D341Med (cell line): ENCODE data around the gene PHF11.
"Not testable (repeated sequence)": the region's sequence is repeated elsewhere in the genome, so short reads cannot be mapped to it uniquely, and the experiment has no call there.

Experiments
- DNase-seq: peaks from one replicate; pipeline ENCODE4 v3.0.0; 2012; ENCODE audit warnings: low spot score

Gene PHF11

GRCh38 chr13:49546561-49546960 lies 50.8 kb downstream of the PHF11 start:
- DNase-seq = no peak

GRCh38 chr13:49549289-49549688 lies 53.5 kb downstream of the PHF11 start:
- DNase-seq = no peak

- no peak for DNase-seq
Observed at GRCh38 chr13:49550942-49551644, 55.3 kb downstream of the PHF11 start.

DNA sequence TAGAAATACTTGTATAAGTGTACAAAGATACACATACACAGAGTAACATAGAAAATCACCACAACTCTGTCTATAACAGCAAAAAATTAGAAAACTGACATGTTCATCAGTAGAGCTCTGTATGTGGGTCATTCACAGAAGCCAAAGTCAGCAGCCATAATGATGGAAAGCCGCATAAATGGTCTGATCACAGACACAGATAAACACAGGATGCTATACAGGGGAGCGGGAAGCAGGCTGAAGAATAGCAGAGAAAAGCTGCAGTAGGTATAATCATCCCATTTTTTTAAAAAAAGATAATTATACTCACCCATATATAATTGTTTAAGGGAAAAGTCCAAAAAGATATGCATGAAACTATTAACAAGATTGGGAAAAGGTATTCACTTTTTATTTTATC lies 58.1 kb downstream of the PHF11 start:
- no peak for DNase-seq

- DNase-seq = no peak
Observed at GRCh38 chr13:49554387-49554786, 58.6 kb downstream of the PHF11 start.

GRCh38 chr13:49559006-49559405 lies 63.3 kb downstream of the PHF11 start:
- no peak for DNase-seq

GRCh38 chr13:49560270-49561061 lies 64.7 kb downstream of the PHF11 start:
- no peak for DNase-seq

DNA sequence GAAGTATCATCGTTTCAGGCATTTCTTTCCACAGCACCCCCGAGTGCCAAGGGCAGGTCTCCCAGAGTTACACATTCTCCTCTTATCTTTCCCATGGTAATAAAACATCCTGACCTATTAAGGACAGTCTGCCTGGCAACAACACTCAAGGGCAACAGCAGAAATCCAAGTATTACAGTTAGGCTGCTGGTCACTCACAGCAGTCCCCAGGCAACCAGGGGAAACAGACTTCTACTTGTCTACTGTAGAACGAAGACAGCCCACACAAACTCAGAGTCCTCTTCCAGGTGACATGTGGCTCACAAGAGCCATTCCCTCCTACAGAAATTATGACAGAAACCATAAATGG lies 65.3 kb downstream of the PHF11 start:
- no peak for DNase-seq

GRCh38 chr13:49563516-49563915 lies 67.8 kb downstream of the PHF11 start:
- no peak for DNase-seq

DNA sequence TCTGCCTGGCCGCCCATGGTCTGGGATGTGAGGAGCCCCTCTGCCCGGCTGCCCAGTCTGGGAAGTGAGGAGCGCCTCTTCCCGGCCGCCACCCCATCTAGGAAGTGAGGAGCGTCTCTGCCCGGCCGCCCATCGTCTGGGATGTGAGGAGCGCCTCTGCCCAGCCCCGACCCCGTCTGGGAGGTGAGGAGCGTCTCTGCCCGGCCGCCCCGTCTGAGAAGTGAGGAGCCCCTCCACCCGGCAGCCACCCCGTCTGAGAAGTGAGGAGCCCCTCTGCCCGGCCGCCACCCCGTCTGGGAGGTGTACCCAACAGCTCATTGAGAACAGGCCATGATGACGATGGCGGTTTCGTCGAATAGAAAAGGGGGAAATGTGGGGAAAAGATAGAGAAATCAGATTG lies 69.7 kb downstream of the PHF11 start:
- not testable (repeated sequence) for DNase-seq

GRCh38 chr13:49566461-49566860 lies 70.7 kb downstream of the PHF11 start:
- no peak for DNase-seq

GRCh38 chr13:49567491-49567890 lies 71.7 kb downstream of the PHF11 start:
- no peak for DNase-seq

- DNase-seq = no peak
Observed at GRCh38 chr13:49569993-49570689, 74.4 kb downstream of the PHF11 start.

DNA sequence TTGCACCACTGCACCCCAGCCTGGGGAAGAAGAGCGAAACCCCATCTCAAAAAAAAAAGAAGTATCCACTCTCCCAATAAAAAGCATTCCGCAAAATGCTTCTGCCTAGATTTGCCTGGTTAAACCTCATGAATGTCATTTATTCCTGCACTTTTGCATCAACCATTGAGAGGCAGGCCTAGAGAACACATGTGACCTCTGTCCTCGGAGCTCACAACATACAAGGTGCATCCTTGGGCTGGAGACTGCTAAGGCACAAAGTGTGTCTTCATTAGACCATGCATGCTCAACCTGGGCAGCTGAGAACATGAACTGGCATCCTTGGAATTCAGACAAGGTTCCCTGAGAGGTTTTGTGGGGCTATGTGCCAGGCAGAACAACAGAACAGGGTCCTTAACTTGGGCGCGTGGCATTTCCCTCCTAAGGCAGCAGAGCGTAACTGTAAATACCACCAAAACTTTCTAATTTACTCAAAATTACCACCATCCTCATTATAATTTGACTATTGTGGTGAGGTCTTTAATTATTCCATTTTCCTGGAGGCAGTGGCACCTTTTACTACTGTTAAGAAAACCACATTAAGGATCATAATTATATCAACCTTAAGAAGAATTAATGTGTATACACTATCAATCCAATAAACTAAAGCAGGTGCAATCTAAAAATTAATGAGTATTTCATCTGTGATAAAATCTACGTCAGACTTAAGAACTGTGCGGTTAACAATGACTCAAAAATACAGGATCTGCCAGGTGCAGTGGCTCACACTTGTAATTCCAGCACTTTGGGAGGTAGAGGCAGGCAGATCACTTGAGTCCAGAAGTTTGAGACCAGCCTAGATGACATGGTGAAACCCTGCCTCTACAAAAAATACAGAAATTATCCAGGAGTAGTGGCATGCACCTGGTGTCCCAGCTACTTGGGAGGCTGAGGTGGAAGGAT lies 75.8 kb downstream of the PHF11 start:
- DNase-seq = no peak
